ENCODE results near the gene TMEM62.

DNA sequence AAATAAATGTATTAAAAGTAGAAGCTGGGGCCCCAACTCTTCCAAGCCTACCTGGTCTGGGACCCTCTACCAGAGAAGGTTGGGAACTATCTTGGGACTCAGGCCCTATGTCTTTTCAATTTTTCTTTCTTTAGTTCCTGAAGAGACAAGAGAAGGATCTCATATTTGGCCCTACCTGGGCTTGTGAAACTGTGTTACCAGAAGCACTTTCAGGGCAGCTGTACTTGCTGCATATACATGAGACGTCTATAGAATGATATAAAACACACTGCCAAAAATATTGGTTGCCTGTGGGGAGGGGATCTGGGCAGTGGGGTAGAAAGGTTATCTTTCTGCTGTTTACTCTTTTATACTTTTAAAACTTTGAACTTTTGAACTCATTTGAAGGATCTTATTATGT lies 88.0 kb downstream of the TMEM62 start:
- TF ChIP-seq POLR2A (IDR thresholded peaks at IDR 0.05) = no peak
- TF ChIP-seq, protein P1, sequence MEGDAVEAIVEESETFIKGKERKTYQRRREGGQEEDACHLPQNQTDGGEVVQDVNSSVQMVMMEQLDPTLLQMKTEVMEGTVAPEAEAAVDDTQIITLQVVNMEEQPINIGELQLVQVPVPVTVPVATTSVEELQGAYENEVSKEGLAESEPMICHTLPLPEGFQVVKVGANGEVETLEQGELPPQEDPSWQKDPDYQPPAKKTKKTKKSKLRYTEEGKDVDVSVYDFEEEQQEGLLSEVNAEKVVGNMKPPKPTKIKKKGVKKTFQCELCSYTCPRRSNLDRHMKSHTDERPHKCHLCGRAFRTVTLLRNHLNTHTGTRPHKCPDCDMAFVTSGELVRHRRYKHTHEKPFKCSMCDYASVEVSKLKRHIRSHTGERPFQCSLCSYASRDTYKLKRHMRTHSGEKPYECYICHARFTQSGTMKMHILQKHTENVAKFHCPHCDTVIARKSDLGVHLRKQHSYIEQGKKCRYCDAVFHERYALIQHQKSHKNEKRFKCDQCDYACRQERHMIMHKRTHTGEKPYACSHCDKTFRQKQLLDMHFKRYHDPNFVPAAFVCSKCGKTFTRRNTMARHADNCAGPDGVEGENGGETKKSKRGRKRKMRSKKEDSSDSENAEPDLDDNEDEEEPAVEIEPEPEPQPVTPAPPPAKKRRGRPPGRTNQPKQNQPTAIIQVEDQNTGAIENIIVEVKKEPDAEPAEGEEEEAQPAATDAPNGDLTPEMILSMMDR (IDR thresholded peaks at IDR 0.05) = no peak
